Measurements from ENCODE around the gene FAM162B.
"Not testable (repeated sequence)": the region's sequence is repeated elsewhere in the genome, so short reads cannot be mapped to it uniquely, and the experiment has no call there.

Gene FAM162B

GRCh38 chr6:116714761-116715160 is 50.8 kb downstream of the FAM162B start:
- DNase-seq, result no peak

- no peak for DNase-seq
These were observed 51.2 kb downstream of the FAM162B start for GRCh38 chr6:116714296-116714695.

GRCh38 chr6:116705917-116706316 is 59.6 kb downstream of the FAM162B start:
- no peak for DNase-seq

GRCh38 chr6:116703888-116704287 is 61.6 kb downstream of the FAM162B start:
- not testable (repeated sequence) for DNase-seq

Data from hematopoietic multipotent progenitor cell treated with erythropoietin and hydrocortisone succinate and interleukin-3 and kit ligand, for 8 days (in vitro differentiated cells).